ENCODE results near the gene SLC6A19. TPM values are rescaled to one million over a fixed set of nuclear protein-coding genes. Genes with fewer than 3 reads are reported as not detected.

Gene SLC6A19
- total and polyA plus RNA-seq, 10 of the 15 experiments (the other 5 are each of a cell fraction or from before 2014, with no cell fraction given): 0.01 to 0.03 TPM; not detected in 8

DNA sequence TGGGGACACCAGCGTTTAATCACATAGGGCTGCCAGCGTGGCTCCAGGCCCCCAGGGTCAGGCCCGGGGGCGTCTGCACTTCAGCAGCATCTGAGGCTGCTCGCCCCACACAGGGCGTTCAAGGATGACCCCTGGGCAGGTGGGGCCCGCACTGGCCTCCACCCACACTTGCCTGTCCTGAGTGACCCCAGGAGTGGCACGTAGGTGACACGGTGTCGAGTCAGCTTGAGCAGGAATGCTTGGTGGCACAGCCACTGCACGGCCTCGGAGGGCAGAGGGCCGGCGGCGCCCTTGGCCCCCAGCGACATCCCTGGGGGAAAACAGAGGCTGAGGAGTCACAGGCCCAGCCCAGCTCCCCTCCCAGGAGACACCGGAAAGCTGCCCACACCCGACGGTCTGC, 52.8 kb downstream of the SLC6A19 start:
- no peak for FAIRE-seq
- CTCF ChIA-PET: no interaction called here

More for the DNA sequence above, 52.8 kb downstream of the SLC6A19 start:
- ChIA-PET SMC1A (ENCODE audit: uncharacterized antibody, unreplicated experiment) (no interaction called here), RAD21 (ENCODE audit: unreplicated experiment) (no interaction called here), POLR2A (no interaction called here)
- in situ Hi-C loops (cut with MboI): no loop called here
- Histone ChIP-seq H3K79me2 (ENCODE audit: control insufficient read depth, insufficient read depth, low read length) (no peaks in the 10 kb centered on the region), H3K4me1 (ENCODE audit: control insufficient read depth, insufficient read depth, low read length) (no peaks in the 10 kb centered on the region), H3K9ac (ENCODE audit: control insufficient read depth, insufficient read depth, low read length) (no peak overlapping the region), H3K27ac (ENCODE audit: control insufficient read depth, insufficient read depth) (no peak overlapping the region), H3K36me3 (ENCODE audit: control insufficient read depth in 2 of 2, insufficient read depth in 2 of 2, low read length in 1 of 2) (no peaks in the 10 kb centered on the region; a peak in 1 of 4 replicates), H2AFZ (ENCODE audit: control insufficient read depth, low read depth, low read length) (no peak overlapping the region), H4K20me1 (ENCODE audit: control insufficient read depth, insufficient read depth) (no peaks in the 10 kb centered on the region), H3K27me3 (replicated peaks in 1 of 2; ENCODE audit: control insufficient read depth in 2 of 2, insufficient read depth in 2 of 2, low read length in 1 of 2) (no peaks in the 10 kb centered on the region), H3K4me3 (no peak overlapping the region), H3K4me2 (ENCODE audit: control insufficient read depth, insufficient read depth) (no peak overlapping the region), H3K9me3 (replicated peaks; ENCODE audit: control insufficient read depth, insufficient read depth, low read length) (no peaks in the 10 kb centered on the region)
- no peak for DNase-seq (ENCODE audit: low read depth, low spot score)
- BruUV-seq (replicated peaks): no TSS peak
- intact Hi-C loops (cut with micrococcal nuclease; ENCODE audit: unreplicated experiment): no loop called here
- no peak for ATAC-seq
- WGBS (ENCODE audit: insufficient coverage, insufficient replicate concordance, low lambda C conversion rate, missing lambda C conversion rate): 53% methylated on average over 19 of the region's 19 CpGs
- TF ChIP-seq USF1 (IDR thresholded peaks at IDR 0.05; ENCODE audit: borderline replicate concordance, extremely low read length, insufficient read depth, low read depth, low read length) (no peak), ZNF687 (IDR thresholded peaks at IDR 0.05) (no peak), NR2F1 (conservative IDR thresholded peaks at IDR 0.05) (no peak), NRF1 (conservative IDR thresholded peaks at IDR 0.05; ENCODE audit: low read depth, low read length) (no peak), CBFB (IDR thresholded peaks at IDR 0.05; ENCODE audit: low read depth) (no peak), HDAC6 (IDR thresholded peaks at IDR 0.05; ENCODE audit: unreplicated experiment) (no peak), E2F8 (IDR thresholded peaks at IDR 0.05; ENCODE audit: low read depth, partially characterized antibody) (no peak), MXI1 (IDR thresholded peaks at IDR 0.05; ENCODE audit: low read depth, low read length) (no peak), BRCA1 (IDR thresholded peaks at IDR 0.05; ENCODE audit: low read depth, low read length) (no peak), TCF7 (IDR thresholded peaks at IDR 0.05; ENCODE audit: borderline replicate concordance) (no peak), RB1 (IDR thresholded peaks at IDR 0.05; ENCODE audit: borderline replicate concordance) (no peak), FOXM1 (IDR thresholded peaks at IDR 0.05; ENCODE audit: low read depth, low read length) (no peak), PAX5 (IDR thresholded peaks at IDR 0.05; ENCODE audit: borderline replicate concordance, low read depth, low read length) (no peak), ATF2 (IDR thresholded peaks at IDR 0.05; ENCODE audit: low read length) (no peak), NR2C2 (IDR thresholded peaks at IDR 0.05; ENCODE audit: borderline replicate concordance, control insufficient read depth, insufficient read length, low read depth) (no peak), EGR1 (IDR thresholded peaks at IDR 0.05; ENCODE audit: borderline replicate concordance in 1 of 2, low read depth in 2 of 2, low read length in 2 of 2) (no peak), NFYB (IDR thresholded peaks at IDR 0.05; ENCODE audit: insufficient read depth, low read depth, low read length) (no peak)

Measured in GM12878 (cell line).